ENCODE measurements around the gene RARG.

DNA sequence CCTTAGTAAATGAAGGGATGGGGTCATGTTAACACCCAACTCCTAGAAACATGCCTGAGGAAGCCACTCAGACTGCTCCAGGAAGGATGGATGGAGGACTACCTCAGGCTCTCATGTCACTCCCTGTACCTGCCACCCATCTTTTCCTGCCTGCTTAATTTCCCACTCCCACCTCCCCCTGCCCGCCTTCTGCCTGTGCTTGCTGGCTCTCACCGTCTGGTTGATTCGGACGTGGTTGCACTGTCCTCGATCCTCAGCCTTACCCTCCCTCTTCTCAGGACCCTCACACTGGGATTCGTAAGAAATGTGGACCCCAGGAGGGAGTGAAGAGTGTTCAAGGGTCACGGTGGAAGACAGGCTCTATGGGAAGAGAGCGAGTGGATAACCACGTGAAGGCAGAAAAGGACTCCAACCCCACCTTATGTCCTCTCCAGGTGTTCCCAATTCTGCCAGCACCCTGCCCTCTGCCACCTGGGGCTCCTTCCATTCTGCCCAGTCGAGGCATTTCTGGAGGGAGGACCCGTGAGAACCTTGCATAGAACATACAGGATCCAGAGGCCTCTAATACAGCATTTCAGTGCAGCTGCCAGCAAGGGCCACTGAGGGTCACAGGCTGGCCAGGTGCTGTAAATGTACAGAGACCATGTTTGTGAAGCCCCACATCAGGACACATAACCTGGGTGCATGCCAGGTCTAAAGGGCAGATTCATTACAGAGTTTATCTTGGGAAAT, 37.9 kb downstream of the RARG start:
- TF ChIP-seq, protein P1, sequence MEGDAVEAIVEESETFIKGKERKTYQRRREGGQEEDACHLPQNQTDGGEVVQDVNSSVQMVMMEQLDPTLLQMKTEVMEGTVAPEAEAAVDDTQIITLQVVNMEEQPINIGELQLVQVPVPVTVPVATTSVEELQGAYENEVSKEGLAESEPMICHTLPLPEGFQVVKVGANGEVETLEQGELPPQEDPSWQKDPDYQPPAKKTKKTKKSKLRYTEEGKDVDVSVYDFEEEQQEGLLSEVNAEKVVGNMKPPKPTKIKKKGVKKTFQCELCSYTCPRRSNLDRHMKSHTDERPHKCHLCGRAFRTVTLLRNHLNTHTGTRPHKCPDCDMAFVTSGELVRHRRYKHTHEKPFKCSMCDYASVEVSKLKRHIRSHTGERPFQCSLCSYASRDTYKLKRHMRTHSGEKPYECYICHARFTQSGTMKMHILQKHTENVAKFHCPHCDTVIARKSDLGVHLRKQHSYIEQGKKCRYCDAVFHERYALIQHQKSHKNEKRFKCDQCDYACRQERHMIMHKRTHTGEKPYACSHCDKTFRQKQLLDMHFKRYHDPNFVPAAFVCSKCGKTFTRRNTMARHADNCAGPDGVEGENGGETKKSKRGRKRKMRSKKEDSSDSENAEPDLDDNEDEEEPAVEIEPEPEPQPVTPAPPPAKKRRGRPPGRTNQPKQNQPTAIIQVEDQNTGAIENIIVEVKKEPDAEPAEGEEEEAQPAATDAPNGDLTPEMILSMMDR (conservative IDR thresholded peaks at IDR 0.05; ENCODE audit: low read depth, low read length), result no peak
- TF ChIP-seq EZH2phosphoT487 (IDR thresholded peaks at IDR 0.05; ENCODE audit: borderline replicate concordance, low read length) (no peak), EZH2 (IDR thresholded peaks at IDR 0.05; ENCODE audit: low read length, unreplicated experiment) (no peak)

Data from PC-3 (cell line).